GM18870 (cell line): ENCODE results near the gene LMCD1.

Experiments used
- ATAC-seq: cut with Tn5 transposase; IDR thresholded peaks from one replicate; pipeline ENCODE4 v1.9.1; 2021; ENCODE audit warnings: moderate library complexity; ENCODE audit not compliant: unreplicated experiment

LMCD1 gene

DNA sequence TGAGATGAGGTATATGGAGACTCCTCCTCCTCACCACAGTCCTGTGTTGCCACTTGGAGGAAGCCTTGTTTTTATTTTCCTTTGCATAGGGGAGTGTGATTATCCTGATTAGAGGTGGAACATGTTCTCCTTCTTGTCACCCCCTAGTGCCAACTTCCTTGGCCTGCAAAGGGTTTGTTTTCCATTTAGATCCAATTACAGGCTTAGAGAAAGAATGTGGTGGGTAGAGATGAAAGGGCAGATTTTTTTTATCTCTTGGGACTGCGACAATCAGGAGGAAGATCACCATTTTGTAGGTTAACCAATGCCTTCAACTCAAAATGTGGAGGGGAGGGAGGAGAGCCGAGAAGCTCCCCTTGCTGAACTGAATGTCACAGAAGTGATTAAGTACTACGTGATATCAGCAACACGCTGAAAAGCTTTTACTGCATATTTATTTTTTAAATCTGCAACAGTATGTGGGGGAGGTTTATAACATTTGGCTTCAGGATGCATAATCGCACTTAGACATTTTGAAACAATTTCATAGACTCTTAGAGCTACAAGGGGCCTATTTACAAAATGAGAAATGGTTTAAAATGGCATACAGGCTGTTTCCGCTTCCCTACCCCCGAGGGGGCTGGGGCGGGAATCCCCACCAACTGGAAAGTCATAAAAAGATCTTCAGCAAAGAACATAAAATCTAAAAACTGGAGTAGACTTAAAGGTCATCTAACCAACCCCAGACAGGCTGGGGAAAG is 2.4 kb downstream of the LMCD1 start:
- no peak for ATAC-seq

DNA sequence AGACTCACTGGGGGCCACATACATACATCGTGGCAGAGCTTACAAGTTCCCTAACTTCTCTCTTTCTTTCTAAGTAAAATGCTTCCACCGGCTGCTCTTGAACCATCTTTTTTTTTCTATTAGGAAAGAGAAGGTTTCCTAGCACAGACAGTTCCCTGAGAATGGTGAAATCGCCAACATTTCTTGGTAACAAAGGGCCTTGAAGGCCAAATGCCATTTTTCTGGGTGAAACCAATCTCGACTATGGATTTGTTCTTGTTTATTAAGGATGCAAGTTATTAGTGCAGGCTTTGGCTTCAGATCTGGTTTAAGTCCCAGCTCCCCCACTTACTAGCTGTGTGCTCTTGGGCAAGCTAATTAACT is 3.0 kb downstream of the LMCD1 start:
- ATAC-seq: no peak

DNA sequence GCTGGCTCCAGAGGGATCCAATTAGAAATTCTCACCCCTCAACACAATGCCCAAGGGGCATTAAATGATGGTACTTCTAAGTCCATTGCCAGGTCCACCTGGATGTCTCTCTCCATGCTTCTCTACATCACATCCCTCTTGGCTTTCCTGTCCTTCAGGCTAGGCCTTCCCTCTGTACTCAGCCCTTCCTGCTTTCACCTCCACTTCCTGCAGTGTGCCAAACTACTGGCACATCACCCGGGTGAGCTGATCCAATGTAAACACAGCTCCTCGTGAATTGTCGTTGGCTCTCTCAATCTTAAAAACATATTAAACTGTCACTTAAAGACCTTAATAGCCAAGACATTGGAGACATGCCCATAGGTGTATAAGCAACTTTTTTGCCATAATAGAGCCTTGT is 4.0 kb downstream of the LMCD1 start:
- ATAC-seq: no peak

DNA sequence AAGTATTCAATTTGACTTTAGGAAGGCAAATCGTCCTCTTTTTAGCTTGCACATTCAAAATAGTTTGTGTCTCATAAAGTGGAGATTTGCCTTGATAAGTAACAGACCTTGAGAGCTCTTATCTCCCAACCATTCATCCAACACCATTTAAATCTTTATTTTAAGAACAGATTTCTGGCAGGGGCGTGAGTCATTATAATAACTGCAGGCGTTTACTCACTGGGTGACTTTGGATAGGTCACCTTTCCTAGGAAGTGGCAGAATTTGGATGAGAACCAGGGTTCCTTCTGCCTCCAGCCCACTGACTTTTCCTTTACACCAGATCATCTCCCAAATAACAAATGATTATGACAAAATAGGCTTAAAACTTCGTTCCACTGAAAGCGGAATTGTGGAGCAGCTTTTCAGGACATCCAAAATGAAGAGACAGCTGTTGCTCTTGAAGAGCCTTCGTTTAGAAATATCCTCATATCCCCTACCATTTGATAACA is 5.0 kb downstream of the LMCD1 start:
- no peak for ATAC-seq

DNA sequence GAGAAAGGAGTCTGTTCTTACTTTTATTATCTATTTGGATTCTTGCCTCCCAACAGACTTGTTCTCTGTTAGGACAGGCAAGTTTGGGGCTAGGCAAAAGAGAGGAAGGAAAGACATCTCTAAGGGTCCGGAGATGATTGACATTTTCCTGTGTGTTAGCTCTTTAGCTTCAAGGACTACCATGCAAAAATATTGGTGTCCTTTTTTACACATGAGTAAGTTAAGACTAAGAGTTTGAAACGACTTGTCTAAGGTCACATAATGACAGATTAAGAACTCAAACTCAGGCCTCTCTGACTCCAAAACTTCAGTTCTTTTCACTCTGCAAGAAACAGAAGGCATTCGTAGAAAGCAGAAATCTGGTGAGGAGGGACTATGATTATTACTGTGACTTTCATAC is 5.9 kb downstream of the LMCD1 start:
- ATAC-seq: no peak

DNA sequence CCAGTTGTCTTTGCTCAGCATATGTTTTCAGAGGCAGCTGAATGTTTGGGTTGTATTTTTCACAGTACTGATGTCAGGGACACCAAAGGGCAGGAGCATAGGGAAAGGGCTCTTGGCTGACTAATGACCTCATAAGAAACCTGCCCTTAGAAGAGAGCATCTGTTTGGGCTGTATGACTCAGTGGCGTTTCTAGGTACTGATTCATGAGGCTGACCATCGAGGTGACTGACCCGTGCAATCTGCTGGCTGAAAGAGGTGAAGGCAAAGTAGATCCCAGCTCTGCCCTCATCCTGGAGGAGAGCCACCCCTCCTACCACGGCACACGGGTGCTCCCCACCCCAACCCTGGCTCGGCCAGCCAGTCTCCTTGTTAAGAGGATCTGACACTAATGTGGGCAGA is 8.3 kb downstream of the LMCD1 start:
- no peak for ATAC-seq

DNA sequence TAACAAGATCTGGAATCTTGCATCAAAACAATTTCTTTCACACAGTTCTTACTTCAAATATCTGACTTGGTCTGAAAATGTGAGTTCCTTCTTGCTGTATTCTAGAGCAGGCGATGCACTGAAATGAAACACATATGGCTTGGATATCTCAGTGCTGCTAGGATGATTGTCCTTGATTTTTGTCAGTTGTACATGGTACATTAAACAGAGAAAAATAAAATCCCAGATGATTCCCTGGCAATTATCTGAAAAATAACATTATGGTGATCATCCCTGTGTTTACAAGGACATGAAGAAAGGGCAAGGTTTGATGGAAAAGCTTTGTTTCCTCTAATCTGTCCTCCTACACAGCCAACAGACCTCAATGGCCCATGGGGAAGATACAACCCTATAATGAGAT is 10.6 kb downstream of the LMCD1 start:
- no peak for ATAC-seq

DNA sequence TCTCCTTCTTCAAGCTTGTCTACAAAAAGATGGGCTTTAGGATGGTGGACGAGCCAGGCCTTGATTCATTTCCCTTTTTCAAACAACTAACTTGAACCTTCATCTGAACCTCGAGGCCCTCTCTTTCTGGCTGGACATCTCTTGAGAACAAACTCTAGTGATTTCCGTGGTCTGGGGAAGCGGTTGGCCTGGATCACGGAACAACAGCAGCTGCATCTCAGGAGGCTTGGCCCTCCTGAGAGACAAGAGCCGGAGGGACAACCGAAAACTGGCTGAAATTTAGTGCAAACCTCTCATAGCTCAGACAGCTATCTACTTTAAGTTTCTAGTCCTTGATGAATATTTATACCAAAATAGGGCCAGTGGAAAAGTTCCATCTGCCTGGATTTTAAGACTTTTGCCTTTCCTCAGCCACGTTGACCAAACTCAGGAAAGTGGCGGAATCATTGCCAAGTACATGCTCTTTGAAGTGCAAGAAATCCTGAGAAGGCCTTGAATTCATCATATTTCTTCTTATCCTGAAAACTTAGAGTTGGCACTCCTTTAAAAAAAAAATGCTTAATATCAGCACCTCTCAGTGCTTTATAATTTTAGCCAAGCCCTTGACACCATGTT is 14.5 kb downstream of the LMCD1 start:
- ATAC-seq: no peak

DNA sequence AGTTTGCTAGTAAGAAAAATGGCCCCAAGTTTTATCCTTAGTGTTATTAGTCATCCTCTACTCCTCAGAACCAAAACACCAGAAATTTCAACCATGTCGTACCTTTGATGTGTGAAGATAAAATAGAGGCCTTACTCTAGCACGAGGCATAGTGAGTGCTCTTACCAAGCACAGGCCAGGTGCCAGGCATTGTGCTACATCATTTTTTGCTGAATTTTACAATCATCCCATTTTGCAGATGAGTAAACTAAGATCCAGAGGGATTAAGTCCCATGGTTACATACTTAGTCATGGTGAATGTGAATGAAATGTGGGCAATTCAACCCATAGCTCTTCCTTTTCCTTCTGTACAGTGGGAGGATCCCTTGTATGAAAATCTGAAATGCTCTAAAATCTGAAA is 15.2 kb downstream of the LMCD1 start:
- no peak for ATAC-seq

DNA sequence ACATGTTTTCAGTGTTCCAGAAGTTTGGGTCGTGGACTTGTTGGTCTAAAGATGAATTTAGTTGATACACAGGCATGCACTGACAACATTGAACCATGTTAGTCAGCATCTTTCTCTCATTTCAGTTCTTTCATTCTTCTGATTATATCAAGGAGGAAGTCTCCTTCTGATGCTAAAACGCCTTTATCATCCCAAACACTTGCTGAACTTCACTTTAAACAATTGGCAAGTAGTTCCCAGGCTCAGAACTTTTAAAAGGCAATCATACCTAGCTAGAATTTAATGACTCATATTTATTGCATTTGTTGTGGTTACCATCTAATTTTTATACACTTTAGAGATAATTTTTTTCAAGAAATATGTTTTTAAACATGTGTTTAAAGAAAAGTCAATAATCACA is 15.9 kb downstream of the LMCD1 start:
- no peak for ATAC-seq

DNA sequence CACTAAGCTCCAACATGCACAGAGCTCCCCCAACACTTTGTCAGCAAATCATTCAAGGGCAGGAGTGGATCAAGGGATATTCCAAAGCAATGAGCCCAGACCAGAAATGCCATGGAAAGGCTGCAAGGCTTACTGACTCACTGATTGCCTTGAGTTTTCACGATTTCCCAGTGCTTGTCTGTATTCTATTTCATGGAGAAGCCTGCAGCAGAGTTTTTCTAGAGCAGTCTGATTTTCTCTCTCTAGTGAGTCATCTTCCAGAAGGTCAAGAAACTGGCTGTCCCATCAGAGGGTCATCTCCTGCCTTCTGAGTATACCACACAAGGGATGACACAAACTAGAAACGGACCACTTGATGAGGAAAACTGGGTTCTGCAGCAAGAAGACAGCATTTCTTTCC is 16.5 kb downstream of the LMCD1 start:
- no peak for ATAC-seq

DNA sequence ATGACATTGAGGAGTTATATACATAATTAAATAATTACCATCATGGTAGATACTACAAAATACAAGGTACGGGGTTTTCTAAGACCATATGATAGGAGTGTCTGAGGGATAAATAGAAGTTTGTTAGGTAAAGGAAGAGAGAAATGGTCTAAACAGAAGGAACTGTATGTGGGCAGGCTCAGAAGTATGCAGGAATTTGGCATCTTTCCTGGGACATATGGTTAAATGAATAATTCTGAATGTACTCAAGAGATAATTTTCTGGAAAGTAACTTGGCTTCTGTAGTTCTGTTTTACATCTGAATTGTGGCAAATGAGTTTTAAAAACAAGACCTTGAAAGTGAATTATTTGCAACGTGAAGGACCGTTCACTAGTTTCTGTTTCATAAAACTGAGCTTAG is 17.5 kb downstream of the LMCD1 start:
- ATAC-seq: no peak

DNA sequence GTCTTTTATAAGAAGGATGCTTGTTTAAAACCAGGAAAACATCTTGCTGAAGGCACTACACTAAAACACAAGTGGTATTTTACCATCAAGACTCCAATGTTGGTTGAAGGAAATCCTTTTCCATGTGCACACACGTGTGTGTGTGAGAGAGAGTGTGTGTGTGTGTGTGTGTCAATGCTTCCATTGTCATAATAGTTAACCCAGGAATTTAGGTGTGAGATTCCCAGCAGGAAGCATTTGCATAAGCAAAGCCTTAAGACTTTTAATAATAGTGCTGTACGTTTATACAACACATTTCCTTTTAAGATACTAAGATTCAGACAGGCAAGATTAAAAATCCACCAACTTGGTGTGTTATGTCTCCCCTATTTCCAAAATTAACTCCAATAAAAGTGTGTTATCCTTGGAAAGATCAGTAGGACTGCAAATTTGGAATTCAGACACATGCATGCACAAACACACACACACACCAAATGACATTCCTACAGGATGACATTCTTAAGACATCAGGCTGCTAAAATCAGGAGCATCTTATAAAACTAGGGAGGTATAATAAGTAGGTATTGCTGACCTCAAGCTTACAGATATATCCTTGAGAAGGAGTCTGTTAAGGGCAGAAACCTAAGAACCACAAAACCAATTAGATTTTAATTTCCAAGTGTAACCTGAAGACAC is 18.3 kb downstream of the LMCD1 start:
- ATAC-seq: no peak

DNA sequence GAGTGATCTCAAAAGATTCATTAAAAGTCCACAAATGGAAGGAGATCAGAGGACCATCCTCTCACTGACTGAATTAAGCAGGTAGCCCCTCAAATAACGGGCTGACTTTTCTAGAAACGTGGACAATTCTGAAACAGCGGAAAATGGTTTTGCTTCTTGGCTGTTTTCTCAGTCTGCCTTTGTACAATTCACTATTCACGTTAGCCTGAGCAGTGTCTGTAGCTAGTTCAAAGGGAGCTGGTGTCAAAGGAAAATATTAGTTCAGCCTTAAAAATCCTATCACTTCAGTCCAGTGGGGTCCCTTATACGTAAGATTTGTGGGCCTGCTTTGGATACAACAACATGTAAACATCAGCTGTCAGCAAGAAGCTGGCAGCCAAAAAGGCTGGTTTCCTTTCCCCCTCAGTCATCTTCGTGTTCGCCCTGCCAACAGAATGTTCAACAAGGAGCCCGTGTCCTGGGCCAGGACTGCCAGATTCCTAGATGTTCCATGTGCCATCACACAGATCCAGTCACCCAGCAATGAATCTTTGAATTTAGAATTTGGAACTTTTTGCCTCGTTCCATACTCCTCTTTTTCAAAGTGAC is 19.3 kb downstream of the LMCD1 start:
- ATAC-seq: no peak

DNA sequence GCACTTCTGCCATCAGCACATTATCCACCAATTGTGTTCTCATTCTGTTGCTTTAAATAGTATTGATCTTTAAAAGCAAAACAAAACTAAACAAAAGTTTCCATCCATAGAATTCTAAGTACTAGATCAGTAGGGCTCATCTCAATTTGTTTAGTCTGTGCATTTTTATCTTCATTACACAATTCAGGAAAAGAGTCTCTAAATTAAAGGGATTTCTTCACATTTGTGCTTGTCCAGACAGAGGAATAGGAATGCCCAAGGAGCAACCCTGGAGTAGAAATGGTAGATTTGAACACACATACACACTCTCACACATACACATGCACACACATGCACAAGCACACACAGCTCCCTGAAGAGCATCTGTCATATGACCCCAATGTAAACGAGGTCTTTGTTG is 21.4 kb downstream of the LMCD1 start:
- no peak for ATAC-seq

DNA sequence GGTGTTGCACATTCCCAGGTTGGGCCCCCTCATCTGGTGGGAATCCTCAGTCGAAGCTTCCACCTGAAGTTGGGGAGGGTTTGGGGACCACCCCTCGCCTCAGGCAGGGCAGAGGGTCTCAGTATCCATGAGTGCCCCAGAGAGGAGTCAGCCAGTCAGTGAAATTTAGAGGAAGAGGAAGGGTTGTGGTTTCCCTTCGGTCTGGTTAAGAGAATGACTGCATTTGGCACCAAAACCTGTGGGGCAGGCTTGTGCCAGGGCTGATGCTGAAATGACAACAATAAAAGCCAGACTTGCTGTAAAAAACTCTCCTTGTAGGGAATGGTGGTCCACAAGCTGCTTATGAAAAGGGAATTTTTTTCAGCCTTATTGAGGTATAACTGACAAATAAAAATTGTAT is 22.6 kb downstream of the LMCD1 start:
- ATAC-seq: peak; percentile 40

DNA sequence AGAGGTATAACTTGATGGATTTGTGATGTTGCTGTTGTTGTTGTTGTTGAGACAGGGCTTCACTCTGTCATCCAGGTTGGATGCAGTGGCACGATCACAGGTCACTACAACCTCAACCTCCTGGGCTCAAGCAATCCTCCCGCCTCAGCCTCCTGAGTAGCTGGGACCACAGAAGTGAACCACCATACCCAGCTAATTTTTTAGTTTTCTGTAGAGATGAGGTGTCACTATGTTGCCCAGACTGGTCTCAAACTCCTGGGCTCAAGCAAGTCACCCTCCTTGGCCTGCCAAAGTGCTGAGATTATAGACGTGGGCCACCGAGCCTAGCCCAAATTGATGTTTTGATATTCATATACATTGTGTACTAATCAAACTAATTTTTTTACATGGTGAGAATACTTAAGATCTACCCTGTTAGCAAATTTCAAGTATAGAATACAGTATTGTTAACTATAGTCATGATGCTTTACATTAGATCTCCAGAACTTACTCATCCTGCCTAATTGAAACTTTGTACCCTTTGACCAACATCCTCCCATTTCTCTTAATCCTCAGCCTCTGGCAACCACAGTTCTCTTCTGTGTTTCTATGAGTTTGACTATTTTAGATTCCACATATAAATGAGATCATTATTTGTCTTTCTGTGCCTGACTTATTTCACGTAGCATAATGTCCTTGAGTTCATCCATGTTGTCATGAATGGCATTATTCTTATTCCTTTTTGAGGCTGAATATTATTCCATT is 23.2 kb downstream of the LMCD1 start:
- ATAC-seq: peak; percentile 63

DNA sequence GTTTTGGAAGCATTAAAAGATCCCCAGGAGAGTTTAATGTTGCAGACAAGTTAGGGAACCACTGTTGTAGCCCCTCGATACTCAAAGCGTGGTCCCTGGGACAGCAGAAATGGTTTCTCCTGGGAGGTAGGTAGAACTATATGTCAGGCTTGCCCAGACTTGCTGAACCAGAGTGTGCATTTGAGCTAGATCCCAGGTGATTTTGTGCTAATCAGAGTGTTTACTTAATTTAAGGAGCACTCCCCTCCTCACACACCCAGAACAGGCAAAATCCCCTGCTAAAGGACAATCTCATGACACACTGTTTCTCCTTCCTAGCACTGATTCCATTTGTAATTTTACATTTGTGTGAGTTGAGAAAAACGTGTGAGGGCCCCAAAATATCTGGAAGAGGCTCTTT is 24.3 kb downstream of the LMCD1 start:
- ATAC-seq: no peak

DNA sequence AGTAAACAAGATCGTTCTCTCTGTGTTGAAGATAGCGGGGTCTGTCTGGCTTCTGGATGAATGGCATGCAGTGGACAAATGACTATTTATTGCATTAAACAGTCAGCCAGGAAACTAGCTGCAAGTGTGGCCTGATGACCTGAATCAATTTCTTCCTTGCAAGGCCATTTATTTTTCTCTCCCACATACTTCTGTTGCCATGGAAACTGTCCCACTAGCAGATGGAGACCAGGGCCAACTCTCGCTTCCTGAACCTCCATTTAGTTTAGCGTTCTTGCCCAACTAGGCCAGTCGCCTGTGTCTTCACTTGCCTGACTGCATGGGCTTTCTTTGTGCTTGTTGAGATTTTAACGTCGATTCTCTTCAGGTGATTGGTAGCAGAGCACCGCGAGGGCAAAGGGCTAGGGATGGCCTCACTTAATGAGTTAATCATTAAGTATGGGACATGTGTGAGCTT is 27.6 kb downstream of the LMCD1 start:
- no peak for ATAC-seq

DNA sequence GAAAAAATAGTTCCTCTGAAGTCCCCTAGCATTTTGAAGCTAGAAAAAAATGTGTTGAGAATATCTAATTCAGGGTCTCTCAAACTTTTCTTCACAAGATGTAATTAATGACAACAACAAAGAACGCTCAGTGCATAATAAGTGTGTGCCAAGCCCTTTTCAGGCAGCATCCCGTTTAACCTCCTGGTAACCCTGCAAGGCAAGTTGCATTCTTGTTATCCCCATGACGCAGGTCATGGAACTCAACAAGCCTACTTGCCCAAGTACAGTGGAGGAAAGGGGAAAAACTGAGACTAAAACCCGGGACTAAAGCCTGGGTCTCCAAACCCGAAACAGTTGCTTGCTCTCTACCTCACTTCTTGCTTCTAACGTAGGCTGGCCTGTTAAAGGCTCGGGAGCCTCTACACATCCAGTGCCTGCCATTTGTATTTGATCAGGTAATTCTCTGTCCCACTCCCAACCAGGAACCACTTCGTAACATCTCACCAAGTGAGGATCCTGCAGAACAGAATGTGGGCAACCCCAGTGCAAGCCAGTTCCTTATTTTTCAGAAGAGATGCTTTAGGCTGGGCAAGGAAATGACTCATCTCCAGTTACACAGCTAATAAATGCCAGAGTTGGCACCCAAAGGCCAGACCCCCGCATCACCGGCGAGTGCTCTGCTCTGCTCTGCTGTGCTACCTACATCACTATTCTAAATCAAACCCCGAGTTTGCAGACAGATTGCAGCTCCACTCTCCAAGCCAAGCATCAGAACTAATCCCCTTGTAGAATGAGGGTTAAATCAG is 28.3 kb downstream of the LMCD1 start:
- no peak for ATAC-seq
